ENCODE measurements around the gene DAB1. TPM values are rescaled to one million over a fixed set of nuclear protein-coding genes. Genes with fewer than 3 reads are reported as not detected.

The DAB1 gene
- total RNA-seq, 1 donor from 2014 or later = not detected

DNA sequence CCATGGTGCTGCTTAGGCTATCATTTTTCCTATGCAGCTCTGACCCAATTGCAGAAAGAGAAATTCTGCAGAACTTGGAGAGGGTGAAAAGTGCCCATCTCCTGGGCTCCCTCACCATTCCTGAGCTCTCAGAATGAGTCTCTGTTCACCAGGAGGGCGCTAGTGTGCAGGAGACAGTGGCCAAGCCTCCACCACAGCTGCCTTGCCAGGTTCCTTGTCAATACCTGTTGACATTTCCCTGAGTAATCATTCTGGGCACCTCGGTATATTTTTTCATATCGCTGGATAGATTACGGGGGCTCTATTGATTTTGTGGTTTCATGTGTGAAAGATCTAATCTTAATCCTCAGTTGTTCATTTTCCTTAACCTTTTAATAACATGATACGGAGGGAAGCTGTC, 445.0 kb downstream of the DAB1 start:
- no peak for TF ChIP-seq CTCF (conservative IDR thresholded peaks at IDR 0.05; ENCODE audit: low read depth, low read length)
- no peak overlapping the region for H3K4me3 ChIP-seq (ENCODE audit: low read depth, low read length)
- no peak for DNase-seq (ENCODE audit: low read depth)

DNA sequence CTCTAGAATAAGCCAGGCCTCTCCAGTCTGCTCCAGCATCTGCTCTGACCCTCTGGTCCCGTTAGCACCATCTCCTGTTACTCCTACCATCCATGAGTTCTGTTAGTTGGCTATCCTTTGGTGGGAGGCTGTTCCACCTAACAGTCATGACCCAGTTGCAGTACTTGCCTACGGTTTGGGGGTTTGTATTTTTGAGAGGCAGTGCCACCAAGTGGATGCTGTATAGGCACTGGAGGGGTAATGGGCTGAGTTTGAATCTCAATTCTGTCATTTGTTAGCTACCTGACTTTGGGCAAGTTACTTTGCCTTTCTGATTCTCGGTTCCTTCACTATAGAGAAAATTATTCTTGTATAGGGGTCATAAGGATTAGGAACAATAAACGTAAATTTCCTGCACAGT, 445.9 kb downstream of the DAB1 start:
- no peak for DNase-seq (ENCODE audit: low read depth)
- TF ChIP-seq CTCF (conservative IDR thresholded peaks at IDR 0.05; ENCODE audit: low read depth, low read length) = peak; percentile 53
- H3K4me3 ChIP-seq (ENCODE audit: low read depth, low read length) = no peak overlapping the region

- TF ChIP-seq CTCF (conservative IDR thresholded peaks at IDR 0.05; ENCODE audit: low read depth, low read length) = no peak
- DNase-seq (ENCODE audit: low read depth) = no peak
- no peak overlapping the region for H3K4me3 ChIP-seq (ENCODE audit: low read depth, low read length)
Measured at GRCh38 chr1:56975446-56975845, 448.4 kb downstream of the DAB1 start.

- no peak for DNase-seq (ENCODE audit: low read depth)
- no peak overlapping the region for H3K4me3 ChIP-seq (ENCODE audit: low read depth, low read length)
- TF ChIP-seq CTCF (conservative IDR thresholded peaks at IDR 0.05; ENCODE audit: low read depth, low read length) = no peak
Measured at GRCh38 chr1:56973923-56974742, 449.7 kb downstream of the DAB1 start.

DNA sequence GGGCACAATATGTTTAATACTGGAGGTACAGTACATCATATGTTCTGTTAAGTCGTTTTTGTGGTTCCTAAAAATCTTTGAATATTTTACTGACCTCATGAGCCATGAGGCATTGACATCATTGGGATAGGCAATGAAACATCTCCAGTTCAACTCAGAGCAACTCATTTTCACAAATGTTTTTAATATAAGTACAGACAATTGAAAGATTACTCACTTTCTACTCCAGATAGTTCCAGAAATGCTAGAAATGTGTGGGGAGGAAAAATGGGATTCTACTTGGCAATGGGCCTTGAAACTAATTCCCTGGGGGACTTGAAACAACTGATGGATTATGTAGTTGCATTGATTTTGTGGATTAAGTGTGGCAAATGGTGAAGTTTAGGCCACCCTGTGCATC, 450.9 kb downstream of the DAB1 start:
- no peak for TF ChIP-seq CTCF (conservative IDR thresholded peaks at IDR 0.05; ENCODE audit: low read depth, low read length)
- no peak for DNase-seq (ENCODE audit: low read depth)
- no peak overlapping the region for H3K4me3 ChIP-seq (ENCODE audit: low read depth, low read length)

- no peak for DNase-seq (ENCODE audit: low read depth)
- TF ChIP-seq CTCF (conservative IDR thresholded peaks at IDR 0.05; ENCODE audit: low read depth, low read length) = no peak
- no peak overlapping the region for H3K4me3 ChIP-seq (ENCODE audit: low read depth, low read length)
Measured at GRCh38 chr1:56970280-56970679, 453.6 kb downstream of the DAB1 start.

Measured in epithelial cell of proximal tubule (primary cell).